Mesenchymal stem cell (in vitro differentiated cells and primary cell): ENCODE data around the gene FHOD3.

Experiments used
- DNase-seq: peaks from one replicate; pipeline ENCODE4 v3.0.0-alpha.2; 2013
- H2AFZ ChIP-seq: one replicate; pipeline ENCODE4 v1.6.1; 2013; ENCODE audit warnings: low read depth, mild to moderate bottlenecking, control low read depth, inconsistent platforms, low read length, moderate library complexity
- H2AK5ac ChIP-seq: 2 replicates; pipeline ENCODE4 v1.6.1; 2013; ENCODE audit warnings: low read length, moderate library complexity, mild to moderate bottlenecking, inconsistent platforms; ENCODE audit not compliant: severe bottlenecking
- H2BK120ac ChIP-seq: one replicate; pipeline ENCODE4 v1.6.1; 2013; ENCODE audit warnings: low read depth, mild to moderate bottlenecking, inconsistent platforms, low read length, moderate library complexity
- H2BK12ac ChIP-seq, 2 experiments: one replicate each; pipeline ENCODE4 v1.6.1; 2013; ENCODE audit warnings: inconsistent platforms in 2 of 2, low read length in 2 of 2, mild to moderate bottlenecking in 2 of 2, moderate library complexity in 2 of 2, control low read depth in 1 of 2
- H2BK15ac ChIP-seq: one replicate; pipeline ENCODE4 v1.6.1; 2013; ENCODE audit warnings: mild to moderate bottlenecking, low read depth, inconsistent platforms; ENCODE audit not compliant: poor library complexity, severe bottlenecking
- H2BK5ac ChIP-seq: 2 replicates; pipeline ENCODE4 v1.6.1; 2013; ENCODE audit warnings: low read depth, mild to moderate bottlenecking, low read length, control low read depth, inconsistent platforms; ENCODE audit not compliant: poor library complexity, severe bottlenecking
- H3K14ac ChIP-seq, 2 experiments: one replicate each; pipeline ENCODE4 v1.6.1; 2013; ENCODE audit warnings: inconsistent platforms in 2 of 2, low read length in 2 of 2, control low read depth in 1 of 2, mild to moderate bottlenecking in 1 of 2, moderate library complexity in 1 of 2
- H3K18ac ChIP-seq, 2 experiments: one replicate each; pipeline ENCODE4 v1.6.1; 2013; ENCODE audit warnings: inconsistent platforms in 2 of 2, low read length in 2 of 2, control low read depth in 1 of 2, low read depth in 1 of 2, mild to moderate bottlenecking in 1 of 2
- H3K23ac ChIP-seq, 2 experiments: one replicate each; pipeline ENCODE4 v1.6.1; 2013; ENCODE audit warnings: inconsistent platforms in 2 of 2, low read length in 2 of 2, mild to moderate bottlenecking in 2 of 2, moderate library complexity in 2 of 2, control low read depth in 1 of 2
- H3K27ac ChIP-seq: 2 replicates; pipeline ENCODE4 v1.5.1; 2013; ENCODE audit warnings: mild to moderate bottlenecking, moderate library complexity, low read length, control low read depth, inconsistent platforms; ENCODE audit not compliant: poor library complexity, severe bottlenecking
- H3K27me3 ChIP-seq, 2 experiments: 2 replicates each; pipeline versions ENCODE4 v1.6.1 to v1.7.0; 2013; ENCODE audit warnings: low read length in 2 of 2, mild to moderate bottlenecking in 2 of 2, moderate library complexity in 2 of 2, control low read depth in 1 of 2, inconsistent platforms in 1 of 2; ENCODE audit not compliant: control insufficient read depth in 1 of 2, insufficient read depth in 1 of 2
- H3K36me3 ChIP-seq, 2 experiments: 2 replicates each; pipeline versions ENCODE4 v1.6.1 to v1.7.0; 2013; ENCODE audit warnings: low read length in 2 of 2, control low read depth in 1 of 2, inconsistent platforms in 1 of 2, low read depth in 1 of 2, mild to moderate bottlenecking in 1 of 2; ENCODE audit not compliant: insufficient read depth in 2 of 2, control insufficient read depth in 1 of 2
- H3K4ac ChIP-seq, 2 experiments: one replicate each; pipeline ENCODE4 v1.6.1; 2013; ENCODE audit warnings: inconsistent platforms in 2 of 2, low read length in 2 of 2, mild to moderate bottlenecking in 2 of 2, moderate library complexity in 2 of 2, control low read depth in 1 of 2, low read depth in 1 of 2
- H3K4me1 ChIP-seq: 2 replicates; pipeline ENCODE4 v1.6.1; 2013; ENCODE audit warnings: low read depth, low read length, control low read depth; ENCODE audit not compliant: control insufficient read depth, insufficient read depth
- H3K4me2 ChIP-seq: 2 replicates; pipeline ENCODE4 v1.6.1; 2013; ENCODE audit warnings: low read length, mild to moderate bottlenecking, inconsistent platforms; ENCODE audit not compliant: poor library complexity, severe bottlenecking
- H3K4me3 ChIP-seq, 2 experiments: 2 replicates each; pipeline versions ENCODE4 v1.5.1 to v1.7.0; 2013; ENCODE audit warnings: low read length in 2 of 2, mild to moderate bottlenecking in 2 of 2, control low read depth in 1 of 2, low read depth in 1 of 2; ENCODE audit not compliant: insufficient read depth in 1 of 2
- H3K79me1 ChIP-seq: replicated peaks from 2 replicates; pipeline ENCODE4 v1.6.1; 2013; ENCODE audit warnings: mild to moderate bottlenecking, control low read depth, low read length, inconsistent platforms; ENCODE audit not compliant: poor library complexity, severe bottlenecking
- H3K9ac ChIP-seq: 2 replicates; pipeline ENCODE4 v1.7.0; 2013; ENCODE audit warnings: mild to moderate bottlenecking, low read length, moderate library complexity
- H3K9me3 ChIP-seq: 2 replicates; pipeline ENCODE4 v1.7.0; 2013; ENCODE audit warnings: mild to moderate bottlenecking, low read length; ENCODE audit not compliant: control insufficient read depth
- H4K8ac ChIP-seq: one replicate; pipeline ENCODE4 v1.6.1; 2013; ENCODE audit warnings: inconsistent platforms, mild to moderate bottlenecking, low read length, moderate library complexity
- H4K91ac ChIP-seq: one replicate; pipeline ENCODE4 v1.6.1; 2013; ENCODE audit warnings: mild to moderate bottlenecking, low read length, inconsistent platforms
- WGBS: methylation state at CpG from one replicate; pipeline ENCODE4 v1.1.7; 2013; ENCODE audit warnings: mixed read lengths; 5-methylcytosine and 5-hydroxymethylcytosine counted together

Gene FHOD3

GRCh38 chr18:36734596-36734995 lies 437.1 kb downstream of the FHOD3 start:
- no peak overlapping the region for H3K27ac ChIP-seq
- no peak for DNase-seq
- H3K4me3 ChIP-seq = no peak overlapping the region
- no peak overlapping the region for H4K91ac ChIP-seq
- H2BK15ac ChIP-seq = no peak overlapping the region
- 88% methylated on average over 4 of the region's 4 CpGs for WGBS
- H3K4ac ChIP-seq = no peak overlapping the region
- H2BK12ac ChIP-seq = no peak overlapping the region
- peaks cover 4 to 42% of the 10 kb centered on the region in 2 experiments for H3K36me3 ChIP-seq
- peaks cover 2% of the 10 kb centered on the region for H3K79me1 ChIP-seq
- no peak overlapping the region for H2BK120ac ChIP-seq
- H3K9me3 ChIP-seq = no peaks in the 10 kb centered on the region
- H3K14ac ChIP-seq = no peak overlapping the region
- no peaks in the 10 kb centered on the region for H3K4me1 ChIP-seq
- no peak overlapping the region for H3K23ac ChIP-seq
- no peak overlapping the region for H3K9ac ChIP-seq
- no peak overlapping the region for H4K8ac ChIP-seq
- H3K18ac ChIP-seq = no peak overlapping the region
- H2AK5ac ChIP-seq = no peak overlapping the region
- H3K27me3 ChIP-seq = no peaks in the 10 kb centered on the region
- no peak overlapping the region for H2AFZ ChIP-seq
- no peak overlapping the region for H2BK5ac ChIP-seq
- no peak overlapping the region for H3K4me2 ChIP-seq

GRCh38 chr18:36735130-36735529 lies 437.6 kb downstream of the FHOD3 start:
- H2BK120ac ChIP-seq = no peak overlapping the region
- H3K9me3 ChIP-seq = no peaks in the 10 kb centered on the region
- no peak for DNase-seq
- H2AK5ac ChIP-seq = no peak overlapping the region
- H3K4me3 ChIP-seq = no peak overlapping the region
- no peak overlapping the region for H2BK15ac ChIP-seq
- peaks cover 2% of the 10 kb centered on the region for H3K79me1 ChIP-seq
- no peak overlapping the region for H3K4me2 ChIP-seq
- H2AFZ ChIP-seq = no peak overlapping the region
- H3K4ac ChIP-seq = no peak overlapping the region
- no peak overlapping the region for H3K14ac ChIP-seq
- H3K27ac ChIP-seq = no peak overlapping the region
- no peak overlapping the region for H4K91ac ChIP-seq
- no peak overlapping the region for H4K8ac ChIP-seq
- no peak overlapping the region for H2BK12ac ChIP-seq
- H3K36me3 ChIP-seq = peaks cover 4 to 42% of the 10 kb centered on the region in 2 experiments
- 86% methylated on average over 1 of the region's 2 CpGs for WGBS
- H2BK5ac ChIP-seq = no peak overlapping the region
- H3K4me1 ChIP-seq = no peaks in the 10 kb centered on the region
- H3K23ac ChIP-seq = no peak overlapping the region
- H3K27me3 ChIP-seq = no peaks in the 10 kb centered on the region
- no peak overlapping the region for H3K9ac ChIP-seq
- H3K18ac ChIP-seq = no peak overlapping the region

- Histone ChIP-seq H3K9ac (no peak overlapping the region), H2AFZ (no peak overlapping the region), H3K36me3 (peaks cover 10 to 46% of the 10 kb centered on the region in 2 experiments), H3K4ac (no peak overlapping the region), H2AK5ac (no peak overlapping the region), H2BK120ac (no peak overlapping the region), H3K79me1 (peaks cover 2% of the 10 kb centered on the region), H4K91ac (no peak overlapping the region), H3K14ac (no peak overlapping the region), H3K18ac (no peak overlapping the region), H3K4me3 (no peak overlapping the region), H3K9me3 (no peaks in the 10 kb centered on the region), H3K23ac (no peak overlapping the region), H3K27ac (no peak overlapping the region), H2BK15ac (no peak overlapping the region), H3K4me1 (no peaks in the 10 kb centered on the region), H2BK5ac (no peak overlapping the region), H4K8ac (no peak overlapping the region), H3K4me2 (no peak overlapping the region), H3K27me3 (no peaks in the 10 kb centered on the region), H2BK12ac (no peak overlapping the region)
- no peak for DNase-seq
- 88% methylated on average over 6 of the region's 6 CpGs for WGBS
Measured at GRCh38 chr18:36736094-36736493, 438.6 kb downstream of the FHOD3 start.

- H3K36me3 ChIP-seq = peaks cover 16 to 48% of the 10 kb centered on the region in 2 experiments
- peaks cover 2% of the 10 kb centered on the region for H3K79me1 ChIP-seq
- H3K14ac ChIP-seq = no peak overlapping the region
- no peak overlapping the region for H3K4ac ChIP-seq
- H2BK5ac ChIP-seq = no peak overlapping the region
- H2BK120ac ChIP-seq = no peak overlapping the region
- H2BK12ac ChIP-seq = no peak overlapping the region
- no peak overlapping the region for H2BK15ac ChIP-seq
- H3K9ac ChIP-seq = no peak overlapping the region
- no peak overlapping the region for H3K27ac ChIP-seq
- H3K27me3 ChIP-seq = no peaks in the 10 kb centered on the region
- H3K4me1 ChIP-seq = no peaks in the 10 kb centered on the region
- H4K91ac ChIP-seq = no peak overlapping the region
- H3K23ac ChIP-seq = no peak overlapping the region
- DNase-seq = no peak
- H2AK5ac ChIP-seq = no peak overlapping the region
- no peak overlapping the region for H3K4me2 ChIP-seq
- no peaks in the 10 kb centered on the region for H3K9me3 ChIP-seq
- H3K4me3 ChIP-seq = no peak overlapping the region
- 94% methylated on average over 2 of the region's 3 CpGs for whole genome bisulfite sequencing
- H2AFZ ChIP-seq = no peak overlapping the region
- H4K8ac ChIP-seq = no peak overlapping the region
- H3K18ac ChIP-seq = no peak overlapping the region
Measured at GRCh38 chr18:36737316-36737715, 439.8 kb downstream of the FHOD3 start.
